IPS-NIHi7 (cell line): ENCODE results near the gene ZC3HAV1.
"Not testable (repeated sequence)": the region's sequence is repeated elsewhere in the genome, so short reads cannot be mapped to it uniquely, and the experiment has no call there.

Source experiments
- DNase-seq: peaks from one replicate; pipeline ENCODE4 v3.0.0; 2012; ENCODE audit warnings: mixed read lengths; ENCODE audit errors: extremely low spot score

ZC3HAV1 gene

GRCh38 chr7:139109188-139109982, at the start of gene ZC3HAV1:
Gene ZC3HAV1 (minus strand): TSS chr7:139109720. CDS start chr7:139109331, 389 bp downstream.
- peak; percentile 77 for DNase-seq

- DNase-seq, result no peak
These were observed 44.3 kb upstream of the ZC3HAV1 start for GRCh38 chr7:139153832-139154231.

- DNase-seq, result no peak
These were observed 42.6 kb upstream of the ZC3HAV1 start for GRCh38 chr7:139152149-139152548.

- DNase-seq, result no peak
These were observed 29.6 kb upstream of the ZC3HAV1 start for GRCh38 chr7:139139150-139139549.

- peak; percentile 87 for DNase-seq
These were observed 24.0 kb upstream of the ZC3HAV1 start for GRCh38 chr7:139133335-139134139.

GRCh38 chr7:139132887-139133286, 23.4 kb upstream of the ZC3HAV1 start:
- DNase-seq, result no peak

- DNase-seq, result no peak
These were observed 22.1 kb upstream of the ZC3HAV1 start for GRCh38 chr7:139131601-139132041.

GRCh38 chr7:139129814-139130213, 20.3 kb upstream of the ZC3HAV1 start:
- DNase-seq, result not testable (repeated sequence)

- DNase-seq, result no peak
These were observed 18.1 kb upstream of the ZC3HAV1 start for GRCh38 chr7:139127648-139128047.

GRCh38 chr7:139125657-139126056, 16.1 kb upstream of the ZC3HAV1 start:
- no peak for DNase-seq

- not testable (repeated sequence) for DNase-seq
These were observed 15.5 kb upstream of the ZC3HAV1 start for GRCh38 chr7:139124995-139125394.

- DNase-seq, result no peak
These were observed 14.8 kb upstream of the ZC3HAV1 start for GRCh38 chr7:139124084-139124914.

GRCh38 chr7:139119486-139119849, 9.9 kb upstream of the ZC3HAV1 start:
- DNase-seq, result no peak

- no peak for DNase-seq
These were observed 9.4 kb upstream of the ZC3HAV1 start for GRCh38 chr7:139118805-139119485.

- DNase-seq, result peak; percentile 29
These were observed 8.8 kb upstream of the ZC3HAV1 start for GRCh38 chr7:139118234-139118804.

GRCh38 chr7:139117599-139118233, 8.2 kb upstream of the ZC3HAV1 start:
- no peak for DNase-seq

GRCh38 chr7:139116999-139117398, 7.5 kb upstream of the ZC3HAV1 start:
- DNase-seq, result no peak

- DNase-seq, result no peak
These were observed 5.6 kb upstream of the ZC3HAV1 start for GRCh38 chr7:139115104-139115503.

GRCh38 chr7:139114585-139114984, 5.1 kb upstream of the ZC3HAV1 start:
- no peak for DNase-seq

GRCh38 chr7:139114018-139114417, 4.5 kb upstream of the ZC3HAV1 start:
- DNase-seq, result no peak
